HG02588 (cell line): ENCODE measurements around the gene FEV.
A peak's percentile ranks its signal among the peaks of the same experiment; 100 is the strongest.

ENCODE experiments used
- ATAC-seq: cut with Tn5 transposase; IDR thresholded peaks from one replicate; pipeline ENCODE4 v1.9.1; 2021; ENCODE audit warnings: mild to moderate bottlenecking, moderate library complexity; ENCODE audit not compliant: unreplicated experiment

Gene FEV

DNA sequence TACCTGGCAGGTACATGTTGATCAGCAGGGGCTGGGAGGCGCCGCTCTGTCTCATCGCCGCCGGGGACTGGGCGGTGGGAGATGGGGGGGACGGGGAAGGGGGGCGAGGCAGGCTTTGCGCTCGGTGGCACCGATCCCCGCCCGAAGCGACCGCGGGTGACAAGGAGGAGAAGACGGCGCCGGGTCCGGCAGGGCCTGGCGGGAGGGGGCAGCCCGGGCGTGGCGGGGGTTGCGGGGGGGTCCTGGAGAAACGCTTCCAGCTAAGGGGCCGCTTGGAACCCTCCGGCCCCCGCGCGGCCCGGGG is at the start of gene FEV:
Gene FEV (minus strand): TSS at position 164 of the 304 bp plus-strand sequence. CDS start 109 bp downstream, at position 55.
- no peak for ATAC-seq

DNA sequence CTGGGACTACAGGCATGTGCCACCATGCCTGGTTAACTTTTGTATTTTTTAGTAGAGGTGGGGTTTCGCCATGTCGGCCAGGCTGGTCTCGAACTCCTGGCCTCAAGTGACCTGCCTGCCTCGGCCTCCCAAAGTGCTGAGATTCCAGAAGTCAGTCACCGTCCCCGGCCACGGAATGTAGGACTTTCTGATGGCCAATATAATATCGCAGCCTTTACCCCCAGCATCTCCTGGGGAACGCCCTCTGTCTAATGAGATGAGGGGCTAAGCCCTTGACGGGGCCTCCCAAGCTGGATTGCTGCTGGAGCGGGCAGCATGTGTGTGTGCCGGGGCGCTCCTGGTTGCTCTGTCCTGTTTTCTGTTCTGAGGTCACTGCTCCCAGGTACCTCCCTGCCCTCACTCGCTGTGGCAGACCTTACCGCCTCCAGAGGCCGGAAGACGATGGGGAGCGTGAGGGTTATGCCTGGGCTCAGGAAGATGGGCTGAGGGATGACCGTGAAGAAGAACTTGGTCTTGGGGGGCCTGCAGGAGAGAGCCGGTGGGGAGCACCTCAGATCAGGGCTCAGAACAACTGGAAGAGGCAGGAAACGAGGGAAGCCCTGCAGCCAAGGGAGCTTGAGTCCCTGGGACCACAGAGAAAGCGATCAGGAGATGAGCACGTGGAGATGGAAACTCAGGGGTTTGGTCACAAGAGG is 47.2 kb upstream of the FEV start:
- no peak for ATAC-seq

DNA sequence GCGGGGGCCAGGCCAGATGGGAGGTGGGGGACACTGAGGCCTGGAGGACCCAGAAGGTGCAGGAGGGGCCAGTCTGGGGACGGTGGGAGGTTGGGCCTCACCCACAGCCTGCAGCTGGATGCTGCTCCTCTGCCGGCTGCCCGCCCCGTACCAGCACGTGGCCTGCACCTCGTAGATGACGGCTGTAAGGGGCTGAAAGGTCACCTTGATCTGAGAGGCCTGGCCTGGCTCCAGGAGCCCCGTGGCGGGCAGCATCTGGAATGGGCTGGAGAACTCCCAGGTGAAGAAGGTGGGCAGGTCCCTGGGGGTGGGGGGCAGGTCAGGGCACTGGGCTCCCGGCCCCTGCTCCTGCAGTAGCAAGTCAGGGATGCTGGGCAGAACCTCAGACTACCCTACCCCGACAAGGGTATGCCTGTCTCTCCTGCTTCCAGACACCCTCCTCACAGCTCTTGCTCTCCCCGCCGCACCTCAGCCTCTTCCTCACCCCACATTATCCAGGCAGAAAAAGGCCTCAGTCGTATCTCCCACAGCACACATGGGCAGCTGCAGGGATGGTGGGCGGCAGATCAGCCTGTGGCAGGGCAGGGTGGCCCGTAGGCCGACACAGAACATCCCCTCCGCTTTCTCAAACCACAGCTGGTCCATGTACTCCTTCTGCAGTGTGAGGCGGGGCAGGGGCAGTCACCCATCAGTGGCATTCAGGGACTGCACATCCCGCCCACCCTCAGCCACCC is 46.2 kb upstream of the FEV start:
- no peak for ATAC-seq

DNA sequence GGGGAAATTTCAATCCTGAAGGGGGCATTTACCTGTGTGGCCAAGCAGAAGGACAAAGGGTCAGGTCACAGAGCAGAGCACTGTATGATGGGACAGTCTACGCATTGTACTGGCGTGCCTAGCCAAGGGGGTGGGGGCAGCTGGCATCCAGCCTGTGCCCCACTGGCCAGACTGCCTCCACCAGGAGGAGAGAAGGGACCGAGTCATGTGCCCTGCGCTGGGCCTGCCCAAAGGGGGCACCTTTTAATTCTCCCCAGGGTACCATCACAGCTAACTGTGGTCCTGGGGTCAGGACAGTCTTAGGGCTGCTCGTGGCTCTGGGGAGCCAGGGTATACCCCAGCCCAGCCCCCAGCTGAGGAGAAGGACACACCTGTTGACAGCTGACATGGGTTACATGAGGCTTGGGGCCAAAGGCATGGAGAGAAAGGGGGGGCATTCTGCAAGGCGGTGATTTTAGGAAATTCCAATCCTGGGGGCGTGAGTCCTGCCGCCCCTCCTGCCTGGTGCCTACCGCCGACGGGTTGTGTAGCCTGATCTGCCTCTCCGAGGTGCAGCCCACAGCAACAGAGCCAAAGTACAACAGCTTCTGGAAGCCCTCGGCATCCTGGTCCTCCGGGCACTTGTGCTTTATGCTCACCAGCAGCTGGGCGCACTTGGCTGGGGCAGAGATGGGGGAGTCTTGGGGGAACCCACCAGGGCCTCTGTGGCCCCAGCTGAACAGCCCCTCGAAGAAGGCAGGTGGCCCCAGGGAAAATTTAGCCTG is 45.4 kb upstream of the FEV start:
- ATAC-seq = no peak

DNA sequence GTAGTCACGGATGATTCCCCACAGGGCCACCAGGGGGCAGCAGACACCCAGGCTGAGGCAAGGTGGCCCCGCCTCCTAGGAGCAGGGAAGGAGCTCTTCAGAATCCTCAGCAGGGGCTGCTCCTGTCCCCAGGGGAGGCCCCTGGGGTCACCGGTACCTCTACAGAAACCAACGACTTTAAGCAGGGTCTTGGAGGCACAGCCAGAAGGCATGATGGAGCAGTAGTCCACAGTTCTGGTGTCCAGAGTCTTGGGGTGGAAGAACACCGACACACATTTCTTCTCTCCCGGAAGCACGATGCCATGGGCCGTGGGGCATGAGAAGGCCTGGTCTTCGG is 44.8 kb upstream of the FEV start:
- ATAC-seq = peak; percentile 76

DNA sequence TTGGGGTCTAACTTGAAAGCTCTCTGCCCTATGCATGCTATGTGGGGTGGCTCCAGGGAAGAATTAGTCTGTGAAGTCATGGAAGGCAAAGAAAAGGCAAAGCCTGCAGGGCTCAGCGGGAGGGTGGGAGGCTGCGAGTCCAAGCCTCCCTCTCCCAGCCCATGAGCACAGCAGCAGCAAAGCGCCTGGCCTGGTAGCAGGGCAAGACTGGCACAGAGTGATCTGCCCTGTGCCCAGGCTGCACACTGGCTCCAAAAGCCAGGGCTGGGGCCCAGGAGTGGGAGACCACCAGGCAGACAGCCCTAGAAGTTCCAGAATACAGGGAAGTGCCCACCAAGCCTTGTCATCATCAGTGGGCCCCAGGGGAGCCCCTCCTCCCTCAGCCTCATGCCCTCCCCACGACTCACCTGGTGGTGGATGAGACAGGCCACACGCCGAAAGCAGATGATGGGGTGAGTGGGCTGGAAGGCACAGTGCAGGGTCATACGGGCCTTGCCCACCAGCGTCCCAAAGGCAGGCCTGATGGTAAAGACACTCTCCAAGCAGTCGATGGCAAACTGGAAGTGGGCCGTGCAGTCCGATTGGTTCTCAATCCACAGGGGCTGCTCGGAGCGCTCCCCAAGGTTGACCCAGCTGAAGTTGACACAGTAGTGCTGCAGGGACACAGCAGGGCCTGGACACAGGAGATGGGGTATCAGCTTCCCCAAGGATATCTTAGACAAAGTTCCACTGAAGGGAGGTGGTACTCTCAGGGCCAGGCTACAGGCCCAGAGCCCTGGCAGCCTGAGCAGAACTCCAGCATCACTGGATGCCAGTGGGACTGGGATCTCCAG is 44.2 kb upstream of the FEV start:
- no peak for ATAC-seq

DNA sequence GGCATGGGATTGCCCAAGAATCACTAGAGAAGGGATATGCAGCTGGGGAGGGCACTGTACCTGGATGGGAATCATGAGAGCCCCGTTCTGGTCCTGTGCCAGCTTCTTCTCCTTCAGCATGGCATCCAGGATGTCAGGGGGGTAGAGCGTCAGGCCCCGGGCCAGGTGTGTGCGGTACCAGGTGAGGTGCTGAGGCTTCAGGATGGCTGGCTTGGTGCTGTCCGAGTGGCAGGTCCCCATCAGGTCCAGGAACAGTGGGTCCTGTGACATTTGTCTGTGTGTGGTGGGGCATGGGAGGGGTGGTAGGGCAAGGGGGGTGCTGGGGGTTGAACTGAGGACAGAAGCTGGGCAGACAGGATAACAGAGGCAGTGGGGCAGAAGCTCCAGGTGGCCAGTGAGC is 43.2 kb upstream of the FEV start:
- no peak for ATAC-seq

DNA sequence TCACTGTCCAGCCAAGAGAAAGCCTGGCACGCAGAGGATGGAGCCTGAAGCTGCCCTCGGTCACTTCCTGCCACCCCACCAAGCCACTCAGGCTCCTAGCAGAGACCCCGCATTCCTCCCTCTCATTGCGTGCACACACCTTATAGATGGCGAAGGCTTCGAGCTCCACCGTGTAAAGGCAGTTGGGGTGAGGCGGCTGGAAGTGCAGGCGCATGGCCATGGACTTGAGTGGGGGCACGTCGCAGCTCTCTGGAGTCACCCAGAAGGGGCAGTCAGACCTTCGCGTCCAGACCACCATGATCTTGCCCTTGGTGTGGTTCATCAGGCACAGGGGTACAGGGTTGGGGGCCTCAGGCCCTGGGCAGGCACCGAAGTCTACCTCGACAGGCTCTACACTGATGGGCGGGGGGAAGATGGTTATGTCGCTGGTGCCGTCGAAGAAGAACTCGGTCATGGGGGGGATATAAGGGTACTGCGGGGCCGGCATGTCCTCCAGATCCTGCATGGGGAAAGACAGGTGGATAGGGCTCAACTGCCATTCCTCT is 42.6 kb upstream of the FEV start:
- no peak for ATAC-seq

DNA sequence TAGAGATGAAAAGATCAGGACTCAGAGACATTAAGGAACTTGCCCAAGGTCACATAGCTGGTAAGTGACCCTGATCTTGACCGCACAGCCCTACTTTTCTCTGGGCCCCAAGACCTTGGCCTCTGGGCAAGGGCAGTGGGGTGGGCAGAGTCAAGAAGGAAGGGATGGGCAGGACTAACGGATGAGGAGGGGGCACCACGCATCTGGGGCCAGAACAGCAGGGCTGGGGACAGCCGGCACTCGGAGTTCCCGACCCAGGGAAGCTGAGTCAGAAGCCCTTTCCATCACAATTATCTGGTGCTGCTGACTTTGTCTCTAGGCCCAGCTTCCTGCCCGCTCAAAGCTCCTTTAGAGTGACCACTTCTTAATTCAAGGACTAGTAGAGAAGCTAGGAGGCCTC is 42.0 kb upstream of the FEV start:
- ATAC-seq = no peak

DNA sequence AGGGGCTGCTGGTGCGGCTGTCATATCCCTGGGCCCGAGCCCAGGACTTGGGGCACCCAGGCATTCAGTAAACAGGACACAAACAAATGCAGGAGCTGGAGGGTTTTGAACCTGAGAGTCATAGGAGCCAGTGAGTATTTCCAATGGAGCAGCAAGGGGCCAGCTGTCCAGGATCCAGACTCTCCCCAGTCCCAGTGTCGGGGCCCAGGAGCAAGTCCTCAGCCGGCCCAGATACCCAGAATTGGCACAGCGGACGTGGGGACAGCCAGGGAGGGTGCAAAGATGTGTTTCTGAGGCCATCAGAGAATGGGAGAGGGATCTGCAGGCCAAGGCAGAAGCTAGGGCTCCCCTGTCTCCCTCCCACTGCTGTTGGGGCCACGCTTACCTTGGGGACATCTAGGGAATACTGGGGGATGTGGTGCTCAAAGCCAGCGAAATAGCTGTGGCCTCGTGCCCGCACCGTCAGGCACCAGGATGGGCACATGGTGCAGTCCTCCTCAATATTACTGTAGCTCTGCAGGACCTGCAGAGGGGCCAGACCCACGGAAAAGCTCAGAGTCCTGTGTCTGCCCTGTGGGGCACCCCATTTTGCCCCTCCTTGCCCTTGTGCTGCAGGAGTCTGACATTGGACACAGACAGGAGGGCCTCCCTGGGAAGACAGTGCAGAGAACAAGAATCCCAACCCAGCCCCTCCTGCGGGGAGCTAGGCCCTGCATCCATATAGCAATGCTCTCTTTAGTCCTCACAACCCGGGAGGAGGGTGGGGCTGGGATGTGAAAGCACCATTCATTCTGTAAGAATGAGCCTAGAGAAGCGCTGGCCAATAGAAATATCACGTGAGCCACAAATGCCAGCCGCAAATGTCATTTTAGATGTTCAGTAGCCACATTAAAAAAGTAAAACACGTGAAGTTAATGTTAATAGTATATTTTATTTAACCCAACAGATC is 40.9 kb upstream of the FEV start:
- ATAC-seq = no peak

DNA sequence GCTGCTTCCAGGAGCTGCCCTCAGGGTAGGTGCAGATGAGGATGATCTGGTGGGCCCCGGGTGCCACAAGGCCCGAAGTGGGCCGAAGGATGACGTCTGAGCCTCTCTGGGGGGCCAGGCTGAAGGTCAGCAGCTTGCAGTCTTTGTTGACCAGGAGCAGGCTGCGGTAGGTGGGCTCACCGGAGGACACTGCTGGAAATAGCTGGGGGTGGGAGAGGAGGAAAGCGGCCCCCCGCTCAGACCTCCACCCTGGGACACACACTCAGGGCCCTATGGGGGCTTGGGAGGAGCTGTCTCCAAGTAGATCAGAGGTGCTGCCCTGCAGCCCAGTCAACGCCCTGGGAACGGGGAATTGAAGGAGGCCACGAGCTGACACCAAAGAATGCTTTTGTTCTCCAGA is 39.1 kb upstream of the FEV start:
- no peak for ATAC-seq

DNA sequence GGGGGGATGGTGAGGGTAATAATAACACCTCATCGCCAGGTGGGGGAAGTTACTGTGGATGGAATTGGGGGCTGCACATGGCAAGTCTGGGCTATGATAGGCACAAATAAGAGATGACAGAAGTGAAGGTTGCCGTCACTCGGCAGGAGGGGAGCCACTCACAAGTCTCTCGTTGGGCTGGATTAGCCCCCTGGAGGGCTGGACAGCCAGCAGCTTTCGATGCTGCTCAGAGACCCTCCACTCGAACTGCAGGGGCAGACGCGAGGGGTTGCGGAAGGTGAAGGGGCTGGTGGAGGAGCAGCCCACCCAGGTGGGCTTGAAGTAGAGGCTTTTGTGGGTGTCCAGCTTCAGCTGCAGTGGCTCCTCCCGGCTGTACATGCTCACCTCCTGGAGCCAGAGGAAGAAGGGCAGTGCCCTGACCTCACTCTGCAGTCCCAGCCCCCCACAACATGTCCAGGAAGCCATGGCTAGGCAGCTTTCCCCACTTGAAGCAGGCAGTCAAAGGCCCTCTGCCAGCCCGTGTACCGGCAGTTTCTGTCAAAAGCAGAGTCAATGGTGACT is 38.1 kb upstream of the FEV start:
- no peak for ATAC-seq

DNA sequence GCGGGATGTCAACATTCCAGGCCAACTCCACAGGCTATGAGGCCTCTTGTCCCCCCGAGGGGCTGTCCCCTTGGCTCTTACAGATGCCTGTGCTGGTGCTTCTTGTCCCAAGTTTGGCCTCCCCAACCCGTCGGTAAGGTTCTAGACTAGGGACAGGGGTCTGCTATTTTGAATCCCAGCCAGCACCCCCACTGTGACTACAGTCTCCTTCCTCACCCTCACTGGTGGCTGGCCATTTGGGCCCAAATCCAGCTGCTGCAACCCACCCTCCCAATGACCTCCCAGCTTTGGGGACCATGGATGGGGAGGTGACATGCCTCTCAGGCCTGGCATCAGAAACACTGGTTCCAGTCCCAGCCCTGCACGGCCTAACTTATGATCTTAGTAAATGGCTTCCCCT is 37.6 kb upstream of the FEV start:
- no peak for ATAC-seq

DNA sequence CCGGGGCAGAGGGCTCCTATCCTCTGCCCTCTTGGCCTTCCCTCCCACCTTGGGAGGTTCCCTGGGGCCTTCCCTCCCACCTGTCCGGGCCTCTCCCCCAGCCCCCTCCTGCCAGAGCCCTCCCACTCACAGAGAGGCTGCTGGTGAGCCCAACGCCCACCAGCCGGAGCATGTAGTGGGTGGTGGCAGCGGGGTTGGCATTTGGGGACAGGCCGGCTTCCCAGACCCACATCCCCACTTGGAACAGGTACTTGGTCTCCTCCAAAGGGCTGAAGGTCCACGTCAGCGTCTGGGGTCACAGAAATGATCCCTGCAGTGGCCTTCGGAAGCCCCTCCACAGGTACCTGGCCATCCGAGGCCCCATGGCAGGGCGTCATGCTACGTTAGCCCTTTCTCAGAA is 37.1 kb upstream of the FEV start:
- no peak for ATAC-seq

DNA sequence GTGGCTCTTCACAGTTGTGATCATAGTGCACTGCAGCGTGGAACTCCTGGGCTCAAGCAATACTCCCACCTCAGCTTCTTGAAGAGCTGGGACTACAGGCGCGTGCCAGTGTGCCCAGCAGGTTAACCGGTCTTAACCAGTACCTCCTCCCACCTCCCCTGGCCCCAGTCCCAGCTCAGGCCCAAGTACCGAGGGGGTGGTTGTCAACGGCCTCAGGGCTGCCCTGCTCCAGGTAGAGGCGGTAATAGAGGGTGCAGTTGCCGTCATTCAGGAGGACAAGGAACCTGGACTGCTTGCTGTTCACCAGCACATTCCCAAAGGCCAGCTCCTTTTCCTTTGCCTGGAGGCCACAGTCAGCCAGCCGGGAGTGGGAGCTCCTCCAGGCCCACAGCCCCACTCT is 36.6 kb upstream of the FEV start:
- ATAC-seq = no peak

DNA sequence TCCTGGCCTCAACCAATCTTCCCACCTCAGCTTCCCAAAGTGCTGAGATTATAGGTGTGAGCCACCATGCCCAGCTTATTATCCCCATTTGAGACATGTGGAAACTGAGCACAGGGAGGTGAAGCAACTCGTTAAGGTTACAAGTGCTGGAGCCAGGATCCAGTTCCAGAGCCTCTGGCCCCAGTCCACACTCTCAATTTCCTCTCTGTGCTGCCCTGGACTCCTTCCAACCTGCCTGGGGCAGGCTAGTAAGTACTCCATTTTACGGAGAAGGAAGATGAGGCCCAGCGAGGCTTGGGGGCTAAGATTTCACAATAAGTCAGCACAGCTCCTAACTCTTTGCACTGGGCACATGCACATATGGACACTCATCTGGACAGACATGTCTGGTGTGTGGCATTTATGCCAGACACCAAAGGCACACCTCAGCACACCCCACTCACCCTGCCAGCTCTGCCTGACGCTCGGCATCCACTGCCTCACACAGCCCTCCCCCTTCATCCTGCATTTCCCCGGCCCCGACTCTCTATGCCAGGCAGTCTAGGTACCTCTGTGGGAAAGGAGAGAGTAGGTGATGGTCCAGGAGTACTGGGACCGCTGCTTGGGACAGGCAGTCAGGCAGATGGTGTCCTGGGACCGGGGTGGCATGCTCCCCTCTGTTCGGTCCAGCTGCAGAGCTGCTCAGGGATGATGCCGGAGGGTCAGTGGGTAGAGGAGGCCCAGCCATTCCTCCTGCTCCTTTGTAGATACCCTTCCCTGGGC is 35.8 kb upstream of the FEV start:
- ATAC-seq = no peak

DNA sequence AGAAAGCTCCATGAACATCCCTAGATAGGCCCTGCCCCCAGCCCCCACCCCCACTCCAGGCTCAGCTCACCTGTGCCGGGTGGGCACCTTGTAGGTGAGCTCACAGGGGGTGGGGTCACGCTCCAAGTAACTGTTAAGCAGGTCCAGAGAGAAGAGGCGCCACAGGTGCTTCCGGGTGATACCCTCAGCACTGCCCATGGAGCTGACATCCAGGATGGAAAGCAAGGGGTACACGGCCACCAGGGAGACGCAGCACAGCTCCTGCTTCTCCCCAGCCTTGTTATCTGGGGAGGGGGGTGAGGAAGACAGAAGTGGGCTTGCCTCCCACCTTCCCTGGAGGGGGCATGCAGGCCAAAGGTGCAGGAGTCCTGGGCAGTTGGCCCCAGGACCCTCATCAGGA is 34.5 kb upstream of the FEV start:
- no peak for ATAC-seq

DNA sequence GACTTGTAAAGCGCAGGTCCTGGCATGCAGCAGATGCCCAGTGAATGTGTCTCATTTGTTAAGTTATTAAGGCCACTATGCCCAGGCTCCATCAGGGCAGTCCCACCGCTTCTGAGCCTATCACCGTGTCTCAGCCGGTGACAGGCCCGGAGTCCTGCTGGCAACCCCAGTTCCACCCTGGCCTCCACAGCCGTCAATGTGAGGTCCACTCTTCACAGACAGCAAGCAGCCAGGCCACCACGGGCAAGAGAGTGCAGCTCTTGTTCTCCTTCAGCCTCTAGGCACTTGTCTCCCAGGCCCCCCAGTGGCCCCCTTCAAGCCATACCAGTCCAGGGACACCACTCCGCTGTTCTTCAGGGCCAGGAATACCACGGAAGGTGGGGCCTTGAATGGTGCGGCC is 33.7 kb upstream of the FEV start:
- ATAC-seq = no peak

DNA sequence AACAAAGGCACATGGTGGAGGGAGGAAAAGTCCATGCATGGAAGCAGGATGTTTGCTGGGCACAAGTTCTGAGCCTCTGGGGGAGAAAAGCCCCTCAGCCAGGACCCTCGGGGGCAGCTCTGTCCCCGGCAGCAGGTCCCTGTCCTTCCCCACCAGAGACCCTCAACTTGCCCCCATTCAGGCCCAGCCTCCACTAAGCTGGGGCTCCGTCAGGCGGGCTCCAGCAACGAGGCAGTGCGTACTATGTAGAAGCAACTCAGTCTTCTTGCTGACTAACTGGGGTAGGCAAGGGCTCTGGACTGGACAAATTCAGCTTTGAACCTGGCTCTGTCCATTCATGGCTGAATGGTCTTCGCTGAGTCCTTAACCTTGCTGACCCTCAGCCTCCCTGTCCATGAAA is 33.3 kb upstream of the FEV start:
- no peak for ATAC-seq
